Neural cell (in vitro differentiated cells): ENCODE data around the gene PHF23. TPM values are rescaled to one million over a fixed set of nuclear protein-coding genes. Genes with fewer than 3 reads are reported as not detected.

Source experiments
- H2AFZ ChIP-seq: fragments of 200-600, 300-800 bp; sonication (generic), shearing (Covaris generic); 2 replicates; pipeline ENCODE4 v1.6.0; 2014; ENCODE audit warnings: low read depth, mild to moderate bottlenecking, antibody characterized with exemption, low read length, moderate library complexity
- H3F3A ChIP-seq: fragments of 200-600 bp; shearing (Covaris generic); 2 replicates; pipeline ENCODE4 v1.6.1; 2016; ENCODE audit warnings: mild to moderate bottlenecking, moderate library complexity, mixed read lengths, antibody characterized with exemption, low read length; ENCODE audit not compliant: insufficient read depth, poor library complexity, severe bottlenecking
- H3K27ac ChIP-seq: fragments of 200-600, 300-800 bp; sonication (generic), shearing (Covaris generic); 2 replicates; pipeline ENCODE4 v1.5.1; 2014; ENCODE audit warnings: mild to moderate bottlenecking, low read length, moderate library complexity
- H3K27me3 ChIP-seq: fragments of 300-800, 200-600 bp; sonication (generic), shearing (Covaris generic); 2 replicates; pipeline ENCODE4 v1.6.0; 2014; ENCODE audit warnings: mild to moderate bottlenecking, low read depth, low read length, moderate library complexity; ENCODE audit not compliant: insufficient read depth
- H3K36me3 ChIP-seq: fragments of 300-800, 200-600 bp; sonication (generic), shearing (Covaris generic); 2 replicates; pipeline ENCODE4 v1.5.1; 2014; ENCODE audit warnings: mild to moderate bottlenecking, antibody characterized with exemption, low read length, moderate library complexity; ENCODE audit not compliant: insufficient read depth
- H3K4me2 ChIP-seq: fragments of 300-800, 200-600 bp; sonication (generic), shearing (Covaris generic); 2 replicates; pipeline ENCODE4 v1.6.0; 2014; ENCODE audit warnings: mild to moderate bottlenecking, low read length
- H3K4me3 ChIP-seq: fragments of 300-800, 200-600 bp; sonication (generic), shearing (Covaris generic); 2 replicates; pipeline ENCODE4 v1.5.1; 2014; ENCODE audit warnings: mild to moderate bottlenecking, low read length, moderate library complexity
- H3K79me2 ChIP-seq: fragments of 200-600 bp; shearing (Covaris generic); replicated peaks from 2 replicates; pipeline ENCODE4 v1.6.0; 2014; ENCODE audit warnings: mild to moderate bottlenecking, low read length, moderate library complexity; ENCODE audit not compliant: insufficient read depth
- H3K9ac ChIP-seq: fragments of 300-800, 200-600 bp; sonication (generic), shearing (Covaris generic); 2 replicates; pipeline ENCODE4 v1.6.1; 2016; ENCODE audit warnings: mild to moderate bottlenecking, low read length, mixed read lengths
- H3K9me2 ChIP-seq: fragments of 200-600 bp; shearing (Covaris generic); 2 replicates; pipeline ENCODE4 v1.6.1; 2016; ENCODE audit warnings: mild to moderate bottlenecking, low read length, mixed read lengths; ENCODE audit not compliant: insufficient read depth
- H3K9me3 ChIP-seq: fragments of 200-600, 300-800 bp; sonication (generic), shearing (Covaris generic); 2 replicates; pipeline ENCODE4 v1.6.1; 2016; ENCODE audit warnings: mild to moderate bottlenecking, mixed run types, low read length, moderate library complexity, mixed read lengths
- H4K20me1 ChIP-seq: fragments of 200-600 bp; shearing (Covaris generic); 2 replicates; pipeline ENCODE4 v1.6.1; 2016; ENCODE audit warnings: mild to moderate bottlenecking, mixed run types; ENCODE audit not compliant: insufficient read depth
- EP300 ChIP-seq: fragments of 450-650 bp; conservative IDR thresholded peaks from 2 replicates; pipeline ENCODE4 v1.6.1; 2014; ENCODE audit warnings: antibody characterized with exemption, mild to moderate bottlenecking, moderate library complexity; ENCODE audit not compliant: poor library complexity, severe bottlenecking
- EZH2 ChIP-seq: fragments of 200-600, 300-800 bp; shearing (Covaris generic), sonication (generic); IDR thresholded peaks from 2 replicates; pipeline ENCODE4 v1.6.1; 2014; ENCODE audit warnings: antibody characterized with exemption, low read length, borderline replicate concordance, mild to moderate bottlenecking; ENCODE audit not compliant: insufficient read depth, poor library complexity, severe bottlenecking
- MXI1 ChIP-seq: fragments of 450-650 bp; conservative IDR thresholded peaks from 2 replicates; pipeline ENCODE4 v1.6.1; 2014; ENCODE audit warnings: antibody characterized with exemption, mild to moderate bottlenecking; ENCODE audit not compliant: poor library complexity, severe bottlenecking
- POLR2AphosphoS5 ChIP-seq: IDR thresholded peaks from 2 replicates; pipeline ENCODE4 v1.6.1; 2012
- RAD21 ChIP-seq: fragments of 450-650 bp; conservative IDR thresholded peaks from 2 replicates; pipeline ENCODE4 v1.6.1; 2014; ENCODE audit warnings: antibody characterized with exemption, mild to moderate bottlenecking, moderate library complexity
- REST ChIP-seq: IDR thresholded peaks from 2 replicates; pipeline ENCODE4 v1.6.1; 2012; ENCODE audit warnings: borderline replicate concordance
- SMC3 ChIP-seq: fragments of 450-650 bp; conservative IDR thresholded peaks from 2 replicates; pipeline ENCODE4 v1.6.1; 2014; ENCODE audit warnings: antibody characterized with exemption, mild to moderate bottlenecking, moderate library complexity; ENCODE audit not compliant: poor library complexity
- TAF1 ChIP-seq: IDR thresholded peaks from 2 replicates; pipeline ENCODE4 v1.6.1; 2012; ENCODE audit warnings: low read depth
- polyA plus RNA-seq: library from polyadenylated mRNA; depleted of rRNA; stranded (reverse); fragments of >200 nt; gene quantifications from 2 replicates; pipeline ENCODE4 v1.2.3, GENCODE V29; 2014
- TF ChIP-seq, protein P1 (sequence below): fragments of 450-650 bp; IDR thresholded peaks from 2 replicates; pipeline ENCODE4 v1.5.1; 2014; ENCODE audit warnings: antibody characterized with exemption, mild to moderate bottlenecking, moderate library complexity; ENCODE audit not compliant: poor library complexity, severe bottlenecking

The PHF23 gene
- polyA plus RNA-seq, 1 donor from 2014 or later: 55.7 TPM

- peak overlapping the region; percentile 98 for H3K27ac ChIP-seq
- no peaks in the 10 kb centered on the region for H3K27me3 ChIP-seq
- H3F3A ChIP-seq: peaks cover 4% of the 10 kb centered on the region
- H3K79me2 ChIP-seq: peaks cover 67% of the 10 kb centered on the region
- no peaks in the 10 kb centered on the region for H4K20me1 ChIP-seq
- H3K4me3 ChIP-seq: peak overlapping the region; percentile 62
- H3K4me2 ChIP-seq: peak overlapping the region; percentile 79
- no peaks in the 10 kb centered on the region for H3K36me3 ChIP-seq
- H3K9me3 ChIP-seq: no peaks in the 10 kb centered on the region
- no peaks in the 10 kb centered on the region for H3K9me2 ChIP-seq
- H3K9ac ChIP-seq: peak overlapping the region; percentile 55
- H2AFZ ChIP-seq: no peak overlapping the region
- TF ChIP-seq POLR2AphosphoS5 (no peak), EP300 (no peak), REST (no peak), SMC3 (no peak), TAF1 (no peak), RAD21 (no peak), EZH2 (no peak), MXI1 (no peak)
- TF ChIP-seq, protein P1, sequence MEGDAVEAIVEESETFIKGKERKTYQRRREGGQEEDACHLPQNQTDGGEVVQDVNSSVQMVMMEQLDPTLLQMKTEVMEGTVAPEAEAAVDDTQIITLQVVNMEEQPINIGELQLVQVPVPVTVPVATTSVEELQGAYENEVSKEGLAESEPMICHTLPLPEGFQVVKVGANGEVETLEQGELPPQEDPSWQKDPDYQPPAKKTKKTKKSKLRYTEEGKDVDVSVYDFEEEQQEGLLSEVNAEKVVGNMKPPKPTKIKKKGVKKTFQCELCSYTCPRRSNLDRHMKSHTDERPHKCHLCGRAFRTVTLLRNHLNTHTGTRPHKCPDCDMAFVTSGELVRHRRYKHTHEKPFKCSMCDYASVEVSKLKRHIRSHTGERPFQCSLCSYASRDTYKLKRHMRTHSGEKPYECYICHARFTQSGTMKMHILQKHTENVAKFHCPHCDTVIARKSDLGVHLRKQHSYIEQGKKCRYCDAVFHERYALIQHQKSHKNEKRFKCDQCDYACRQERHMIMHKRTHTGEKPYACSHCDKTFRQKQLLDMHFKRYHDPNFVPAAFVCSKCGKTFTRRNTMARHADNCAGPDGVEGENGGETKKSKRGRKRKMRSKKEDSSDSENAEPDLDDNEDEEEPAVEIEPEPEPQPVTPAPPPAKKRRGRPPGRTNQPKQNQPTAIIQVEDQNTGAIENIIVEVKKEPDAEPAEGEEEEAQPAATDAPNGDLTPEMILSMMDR: no peak
Measured at GRCh38 chr17:7211491-7212273, 27.6 kb downstream of the PHF23 start.

GRCh38 chr17:7208754-7209460, 30.4 kb downstream of the PHF23 start:
- no peak for TF ChIP-seq REST
- TF ChIP-seq SMC3: no peak
- no peak for TF ChIP-seq EP300
- no peak for TF ChIP-seq MXI1
- TF ChIP-seq, protein P1: no peak
- no peak for TF ChIP-seq EZH2
- no peak for TF ChIP-seq TAF1
- H4K20me1 ChIP-seq: no peaks in the 10 kb centered on the region
- peaks cover 4% of the 10 kb centered on the region for H3F3A ChIP-seq
- H2AFZ ChIP-seq: no peak overlapping the region
- no peak overlapping the region for H3K4me3 ChIP-seq
- H3K9ac ChIP-seq: peak overlapping the region; percentile 29
- no peak overlapping the region for H3K4me2 ChIP-seq
- H3K79me2 ChIP-seq: peaks cover 60% of the 10 kb centered on the region
- peak overlapping the region; percentile 20 for H3K27ac ChIP-seq
- H3K27me3 ChIP-seq: no peaks in the 10 kb centered on the region
- no peaks in the 10 kb centered on the region for H3K36me3 ChIP-seq
- H3K9me2 ChIP-seq: no peaks in the 10 kb centered on the region
- H3K9me3 ChIP-seq: no peaks in the 10 kb centered on the region
